HG03520 (cell line): ENCODE results near the gene PRKCH.

ENCODE experiments used
- ATAC-seq: cut with Tn5 transposase; IDR thresholded peaks from one replicate; pipeline ENCODE4 v1.9.1; 2021; ENCODE audit warnings: mild to moderate bottlenecking, moderate library complexity; ENCODE audit not compliant: unreplicated experiment

Gene PRKCH

GRCh38 chr14:61321385-61322010, at the start of gene PRKCH:
PRKCH (plus strand) TSS chr14:61321579; CDS start chr14:61322102, 523 bp downstream.
- no peak for ATAC-seq

- ATAC-seq: no peak
These were observed 44.1 kb upstream of the PRKCH start for GRCh38 chr14:61277232-61277631.

DNA sequence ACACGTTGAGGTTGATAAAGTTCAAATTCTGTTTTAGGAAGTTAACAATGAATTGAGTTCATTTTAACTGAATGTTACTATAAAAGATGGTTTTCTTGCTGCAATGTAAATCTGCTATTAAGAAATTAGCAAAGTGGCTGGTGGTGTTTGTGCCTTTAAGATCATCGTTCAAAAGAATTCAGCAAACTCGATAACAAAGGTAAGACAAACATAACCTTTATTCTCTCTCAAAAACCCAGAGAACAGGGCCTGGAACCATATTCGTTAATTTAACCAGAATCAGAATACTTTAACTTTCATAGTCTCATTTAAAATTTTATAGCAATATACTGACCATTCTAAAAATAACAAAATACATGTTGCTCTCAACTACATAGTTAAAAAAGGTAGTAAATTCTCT, 43.6 kb upstream of the PRKCH start:
- ATAC-seq: no peak

- ATAC-seq: no peak
These were observed 42.3 kb upstream of the PRKCH start for GRCh38 chr14:61279082-61279481.

DNA sequence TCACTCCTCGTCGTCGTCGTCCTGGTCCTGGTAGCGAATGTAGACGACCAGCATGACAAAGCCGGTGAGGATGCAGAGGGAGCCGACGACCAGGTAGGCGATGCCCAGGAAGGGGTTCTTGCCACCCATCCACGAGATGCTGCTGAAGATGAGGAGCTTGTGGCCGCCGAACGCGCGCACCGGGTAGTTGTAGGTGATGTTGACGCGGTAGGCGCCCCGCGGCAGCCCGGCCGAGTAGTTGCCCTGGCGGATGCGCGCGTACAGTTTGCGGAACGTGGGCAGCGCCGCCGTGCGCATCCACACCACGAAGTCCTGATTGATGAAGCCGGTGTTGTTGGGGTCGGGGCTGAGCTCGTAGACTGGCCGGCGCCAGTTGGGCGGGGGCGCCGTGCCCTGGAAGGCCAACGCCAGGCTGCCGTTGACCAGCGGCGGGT, 41.3 kb upstream of the PRKCH start:
- no peak for ATAC-seq

- ATAC-seq: no peak
These were observed 40.7 kb upstream of the PRKCH start for GRCh38 chr14:61280526-61281185.

DNA sequence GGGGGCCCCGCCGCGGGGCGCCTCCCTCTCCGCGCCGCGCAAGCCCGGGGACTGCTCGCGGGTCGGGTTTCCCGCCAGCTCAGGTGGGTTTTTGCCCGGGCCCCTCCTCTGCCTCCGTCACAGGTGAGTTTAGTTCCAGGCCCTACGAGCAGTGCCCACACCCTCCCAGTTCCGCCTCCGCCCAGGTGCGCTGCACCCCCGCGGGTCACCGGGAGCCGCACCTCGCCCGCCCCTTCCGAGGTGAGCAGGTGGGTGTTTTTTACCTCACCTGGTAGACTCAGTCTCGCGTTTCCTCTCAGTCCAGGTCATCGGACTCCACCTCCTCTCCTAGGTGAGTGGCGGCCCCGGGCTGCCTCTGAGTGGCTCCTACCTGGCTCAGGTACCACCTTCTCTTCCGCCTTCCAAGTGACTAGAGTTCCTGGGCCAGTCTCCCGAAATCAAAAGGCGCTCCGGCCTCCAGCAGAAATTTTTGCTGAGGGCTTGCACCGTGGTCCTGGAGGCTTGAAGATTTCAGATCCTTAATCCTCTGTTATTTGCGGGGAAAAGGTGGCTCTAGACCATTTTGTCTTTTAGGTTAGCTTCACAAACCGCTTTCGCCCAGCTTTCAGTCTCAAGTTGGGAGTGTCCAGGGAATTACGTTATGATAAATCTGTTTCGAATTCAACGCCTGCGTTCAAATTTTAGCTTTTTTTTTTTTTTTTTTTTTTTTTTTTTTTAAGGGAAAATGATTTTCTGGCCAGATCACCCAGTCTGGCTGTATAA, 40.0 kb upstream of the PRKCH start, which contains the start of gene TMEM30B:
Gene TMEM30B (minus strand): TSS at position 153 of the 762 bp plus-strand sequence. CDS start 191 bp downstream, outside the sequence.
- ATAC-seq: no peak

- ATAC-seq: no peak
These were observed 39.5 kb upstream of the PRKCH start for GRCh38 chr14:61281948-61282275.

- ATAC-seq: no peak
These were observed 38.6 kb upstream of the PRKCH start for GRCh38 chr14:61282746-61283145.

DNA sequence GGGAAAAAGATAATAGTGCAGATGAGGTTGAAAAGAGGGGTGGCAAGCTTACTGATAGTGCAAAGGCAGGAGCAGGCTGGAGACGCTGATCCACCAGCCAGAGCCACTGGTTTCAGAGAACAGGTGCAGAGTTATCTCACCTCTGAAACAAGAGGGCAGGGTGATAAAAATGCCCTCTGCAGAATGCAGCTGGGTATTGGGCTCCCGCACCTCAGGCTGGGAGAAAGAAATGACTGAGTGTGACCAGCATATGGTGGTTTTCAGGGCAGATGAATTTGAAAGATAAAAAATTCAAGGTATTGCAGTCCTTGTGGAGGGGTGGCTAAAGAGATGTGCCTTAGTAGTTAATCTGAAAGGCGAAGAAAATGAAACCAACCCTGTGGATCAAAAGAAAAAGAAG, 37.4 kb upstream of the PRKCH start:
- no peak for ATAC-seq

DNA sequence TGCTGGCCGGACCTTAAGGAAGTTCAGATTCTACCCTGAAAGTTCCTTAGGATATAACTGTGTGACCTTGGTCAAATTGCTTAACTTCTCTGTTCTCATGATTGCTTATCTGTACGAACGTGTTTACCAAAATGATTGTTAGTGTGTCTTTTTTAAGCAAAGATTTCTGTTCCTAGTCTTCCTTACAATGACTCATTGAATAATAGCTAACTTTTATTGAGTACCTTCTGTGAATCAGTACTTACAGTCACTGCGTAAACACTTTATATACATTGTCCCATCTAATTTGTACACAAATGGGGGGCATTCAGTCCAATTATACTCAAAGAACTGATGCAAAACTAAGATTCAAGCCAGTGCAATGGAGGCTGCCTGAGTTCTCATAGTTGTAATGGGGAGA, 36.0 kb upstream of the PRKCH start:
- ATAC-seq: no peak

DNA sequence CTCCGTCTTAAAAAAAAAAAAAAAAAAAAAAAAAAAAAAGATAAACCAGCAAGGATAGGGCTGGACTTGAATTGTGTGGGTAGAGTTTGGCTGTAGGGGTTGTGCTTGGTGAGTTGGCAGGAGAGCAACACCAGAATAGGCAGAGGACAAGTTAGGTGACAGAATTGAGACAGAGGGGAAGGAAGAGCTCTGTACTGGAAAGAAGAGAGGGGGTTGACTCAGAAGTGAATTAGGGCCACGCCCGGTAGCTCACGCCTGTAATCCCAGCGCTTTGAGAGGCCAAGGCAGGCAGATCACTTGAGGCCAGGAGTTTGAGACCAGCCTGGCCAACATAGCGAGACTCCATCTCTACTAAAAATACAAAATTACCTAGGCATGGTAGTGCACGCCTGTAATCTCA, 34.2 kb upstream of the PRKCH start:
- no peak for ATAC-seq

GRCh38 chr14:61288228-61288627, 33.2 kb upstream of the PRKCH start:
- ATAC-seq: no peak

DNA sequence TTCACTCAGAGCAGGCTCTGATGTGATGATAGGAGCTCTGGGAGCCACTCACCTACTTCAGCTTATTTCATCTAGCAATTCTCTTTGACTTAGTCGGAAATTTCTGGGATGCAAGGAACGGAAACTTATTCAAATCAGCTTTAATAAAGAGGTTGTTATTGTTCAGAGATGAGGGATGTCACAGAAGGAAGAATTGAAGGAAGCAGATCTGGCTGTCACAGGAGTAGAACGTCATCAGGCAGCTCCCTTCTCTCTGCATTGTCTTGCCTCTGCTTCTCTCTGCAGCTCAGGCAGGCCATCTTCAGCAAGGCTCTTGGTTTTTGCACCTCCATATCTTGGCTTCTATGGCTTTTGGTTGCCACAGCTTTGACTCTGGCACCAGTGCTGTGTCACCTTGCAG, 32.7 kb upstream of the PRKCH start:
- no peak for ATAC-seq

DNA sequence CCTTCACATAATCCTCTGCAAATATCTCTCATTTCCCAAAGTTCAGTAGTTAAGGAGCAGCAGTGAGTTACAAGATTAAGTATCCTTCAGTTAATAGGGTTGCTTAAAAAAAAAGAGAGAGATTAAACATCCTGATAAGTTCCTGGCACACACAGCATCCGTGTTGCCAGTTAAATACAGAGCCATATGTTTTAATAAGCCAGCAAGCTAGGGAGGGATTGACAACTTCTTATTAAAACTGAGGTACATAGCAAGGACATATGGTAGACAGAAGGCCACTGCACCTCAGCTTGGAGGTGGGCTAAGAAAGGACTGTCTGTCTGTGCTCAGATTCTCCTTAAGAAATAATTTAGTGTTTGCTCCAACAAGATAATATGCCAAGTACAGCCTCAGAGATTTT, 30.7 kb upstream of the PRKCH start:
- ATAC-seq: no peak

GRCh38 chr14:61296151-61296550, 25.2 kb upstream of the PRKCH start:
- no peak for ATAC-seq

GRCh38 chr14:61296719-61297502, 24.5 kb upstream of the PRKCH start:
- no peak for ATAC-seq

- ATAC-seq: no peak
These were observed 23.8 kb upstream of the PRKCH start for GRCh38 chr14:61297581-61297980.

- no peak for ATAC-seq
These were observed 22.6 kb upstream of the PRKCH start for GRCh38 chr14:61298824-61299223.

DNA sequence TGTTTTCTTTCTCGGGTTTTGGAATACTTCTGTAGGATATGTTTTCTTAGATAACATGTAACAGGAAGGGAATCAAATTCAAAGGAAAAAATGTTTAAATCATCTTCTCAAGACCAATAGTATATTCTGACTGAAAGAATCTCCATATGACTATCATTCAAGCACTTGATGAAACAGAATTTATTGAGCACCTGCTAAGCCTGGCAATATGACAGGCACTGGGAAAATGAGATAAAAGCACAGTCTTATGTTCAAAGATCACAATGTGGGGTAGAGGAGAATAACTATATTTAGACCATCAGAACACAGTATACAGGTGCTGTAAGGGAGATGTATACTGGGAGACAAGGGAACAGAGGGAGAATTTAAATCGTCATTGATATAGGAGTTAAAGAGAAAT, 21.2 kb upstream of the PRKCH start:
- ATAC-seq: no peak

GRCh38 chr14:61300754-61301153, 20.6 kb upstream of the PRKCH start:
- no peak for ATAC-seq
